Esophagus muscularis mucosa (tissue), 4 donors: ENCODE data around the gene PGAM4. TPM values are rescaled to one million over a fixed set of nuclear protein-coding genes. Genes with fewer than 3 reads are reported as not detected.
"Not testable (repeated sequence)": the region's sequence is repeated elsewhere in the genome, so short reads cannot be mapped to it uniquely, and the experiment has no call there.

ENCODE experiments used
- DNase-seq: peaks from one replicate; pipeline ENCODE4 v3.0.0-alpha.2; 2017; ENCODE audit errors: extremely low spot score
- H3K27ac ChIP-seq, 4 donors: fragments of 200-600 bp; sonication (generic); replicated peaks in 1 of 4; 1 replicate in 3 of 4; 2 replicates in 1 of 4; pipeline ENCODE4 v1.5.1; 2016 to 2019; ENCODE audit warnings: mild to moderate bottlenecking in 1 of 4
- H3K27me3 ChIP-seq, 4 donors: fragments of 200-600 bp; sonication (generic); one replicate each; pipeline versions ENCODE4 v1.5.1 to v1.6.0; 2016 to 2019
- H3K36me3 ChIP-seq, 4 donors: fragments of 200-600 bp; sonication (generic); one replicate each; pipeline ENCODE4 v1.5.1; 2016 to 2019
- H3K4me1 ChIP-seq, 4 donors: fragments of 200-600 bp; sonication (generic); one replicate each; pipeline ENCODE4 v1.5.1; 2016 to 2019
- H3K4me3 ChIP-seq, 4 donors: fragments of 200-600 bp; sonication (generic); 1 replicate in 2 of 4; 2 replicates in 2 of 4; pipeline ENCODE4 v1.5.1; 2016 to 2019; ENCODE audit warnings: mild to moderate bottlenecking in 4 of 4, moderate library complexity in 1 of 4
- H3K9me3 ChIP-seq, 4 donors: fragments of 200-600 bp; sonication (generic); 1 replicate in 3 of 4; 2 replicates in 1 of 4; pipeline ENCODE4 v1.5.1; 2016 to 2019
- CTCF ChIP-seq, 3 experiments: fragments of 200-600 bp in 2 of 3; fragments of 450-650 bp in 1 of 3; sonication (generic) in 2 of 3; IDR thresholded peaks; one replicate each; pipeline ENCODE4 v1.5.1; 2017 to 2019; ENCODE audit warnings: antibody characterized with exemption in 3 of 3, mild to moderate bottlenecking in 2 of 3, moderate library complexity in 1 of 3
- EP300 ChIP-seq: sonication (generic); formaldehyde crosslinking; IDR thresholded peaks from one replicate; pipeline ENCODE4 v1.6.1; 2017; ENCODE audit warnings: antibody characterized with exemption
- POLR2A ChIP-seq: fragments of 450-650 bp; IDR thresholded peaks from one replicate; pipeline ENCODE4 v1.6.1; 2017; ENCODE audit warnings: antibody characterized with exemption, moderate library complexity, mild to moderate bottlenecking, low read depth
- POLR2AphosphoS5 ChIP-seq, 2 donors: sonication (generic); formaldehyde crosslinking; IDR thresholded peaks; one replicate each; pipeline ENCODE4 v1.6.1; 2017; ENCODE audit warnings: antibody characterized with exemption in 2 of 2
- WGBS: methylation state at CpG from one replicate; pipeline ENCODE4 v1.1.5; 2018; 5-methylcytosine and 5-hydroxymethylcytosine counted together
- intact Hi-C: fragments of 100-400 bp; cut with DNase I; formaldehyde crosslinking; loops from one replicate; pipeline ENCODE4 v1.15.1; 2023
- total RNA-seq, 4 donors: library from RNA; depleted of rRNA; stranded (reverse); fragments of >200 nt; gene quantifications; one replicate each; pipeline versions ENCODE4 v1.1.0 to v1.2.1, GENCODE V29; 2016

PGAM4 gene
- total RNA-seq, 4 donors from 2014 or later = not detected

DNA sequence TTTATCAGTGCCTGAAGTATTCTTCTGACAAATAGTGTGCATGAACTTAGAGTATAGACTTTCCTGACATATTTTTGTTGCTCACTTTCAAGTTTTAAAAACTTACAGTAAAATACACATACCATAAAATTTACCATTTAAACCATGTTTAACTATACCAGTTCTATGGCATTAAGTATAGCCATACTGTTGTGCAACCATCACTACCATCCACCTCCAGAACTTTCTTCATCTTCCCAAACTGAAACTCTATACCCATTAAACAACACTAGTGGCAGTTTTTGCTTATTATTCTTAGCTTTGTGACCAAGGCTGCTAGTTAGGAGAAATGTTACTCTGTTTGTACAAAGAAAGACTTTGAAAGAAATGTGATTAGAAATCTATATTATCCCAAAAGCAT, 33.1 kb downstream of the PGAM4 start:
- Histone ChIP-seq H3K36me3 (no peaks in the 10 kb centered on the region), H3K9me3 (no peaks in the 10 kb centered on the region), H3K4me3 (no peak overlapping the region), H3K4me1 (peaks cover 0 to 16% (median 5%) of the 10 kb centered on the region in 4 donors), H3K27me3 (no peaks in the 10 kb centered on the region), H3K27ac (peak overlapping the region in 1 of 4 donors; percentile 42)
- DNase-seq = no peak
- TF ChIP-seq POLR2AphosphoS5 (IDR thresholded peaks at IDR 0.05) (no peak), CTCF (IDR thresholded peaks at IDR 0.05) (no peak), POLR2A (no peak), EP300 (no peak)
- intact Hi-C loops = no loop called here

DNA sequence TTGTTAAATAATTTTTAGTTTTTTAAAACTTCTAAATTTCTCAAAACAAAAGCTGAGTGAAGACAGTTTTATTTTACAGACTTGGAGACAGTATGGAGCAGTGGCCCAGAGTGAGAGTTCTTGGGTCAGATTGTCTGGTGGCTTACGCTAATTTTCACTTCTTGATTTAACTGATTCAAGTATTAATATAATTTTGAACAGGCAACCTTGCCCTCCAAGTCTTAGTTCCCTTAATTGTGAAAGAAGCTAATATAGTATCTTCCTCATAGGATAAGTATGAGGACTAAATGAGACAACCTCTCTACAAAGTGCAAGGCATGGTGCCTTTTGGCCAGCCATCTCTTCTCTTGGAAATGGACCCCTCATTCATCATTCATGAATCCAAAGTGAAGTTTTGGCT, 33.6 kb downstream of the PGAM4 start:
- 52% methylated on average over 1 of the region's 1 CpG for WGBS
- Histone ChIP-seq H3K27me3 (no peaks in the 10 kb centered on the region), H3K36me3 (no peaks in the 10 kb centered on the region), H3K4me1 (peaks cover 0 to 16% (median 5%) of the 10 kb centered on the region in 4 donors), H3K27ac (peak overlapping the region in 1 of 4 donors; percentile 22), H3K9me3 (no peaks in the 10 kb centered on the region), H3K4me3 (no peak overlapping the region)
- intact Hi-C loops = no loop called here
- DNase-seq = no peak
- TF ChIP-seq POLR2AphosphoS5 (IDR thresholded peaks at IDR 0.05) (no peak), POLR2A (no peak), CTCF (IDR thresholded peaks at IDR 0.05) (no peak), EP300 (no peak)

DNA sequence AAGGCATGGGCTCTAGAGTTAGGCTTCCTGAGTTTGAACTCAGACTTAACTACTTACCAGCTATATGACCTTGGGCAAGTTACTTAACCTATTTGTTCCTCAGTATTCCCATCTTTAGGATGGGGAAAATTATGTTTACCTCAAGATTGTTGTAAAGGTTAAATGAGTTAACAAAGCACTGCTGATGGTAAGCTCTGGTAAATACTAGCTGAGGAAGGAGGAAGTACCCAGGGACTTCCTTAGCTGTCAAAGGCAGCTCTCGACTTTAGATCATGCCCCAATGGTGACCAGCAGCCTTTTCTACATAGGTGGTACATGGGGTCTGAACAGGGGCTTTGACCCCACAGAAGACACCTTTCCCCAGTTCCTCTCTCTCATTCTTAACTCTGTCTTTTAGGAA, 38.9 kb downstream of the PGAM4 start:
- Histone ChIP-seq H3K4me1 (no peaks in the 10 kb centered on the region), H3K4me3 (no peak overlapping the region), H3K27ac (no peak overlapping the region), H3K9me3 (no peaks in the 10 kb centered on the region), H3K36me3 (no peaks in the 10 kb centered on the region), H3K27me3 (no peaks in the 10 kb centered on the region)
- no peak for DNase-seq
- 48% methylated on average over 1 of the region's 1 CpG for WGBS
- intact Hi-C loops = no loop called here
- TF ChIP-seq POLR2A = no peak
- TF ChIP-seq EP300 = no peak
- TF ChIP-seq POLR2AphosphoS5 (IDR thresholded peaks at IDR 0.05) = no peak

GRCh38 chrX:77925764-77926163, 43.7 kb downstream of the PGAM4 start:
- no peaks in the 10 kb centered on the region for H3K36me3 ChIP-seq
- DNase-seq = no peak

DNA sequence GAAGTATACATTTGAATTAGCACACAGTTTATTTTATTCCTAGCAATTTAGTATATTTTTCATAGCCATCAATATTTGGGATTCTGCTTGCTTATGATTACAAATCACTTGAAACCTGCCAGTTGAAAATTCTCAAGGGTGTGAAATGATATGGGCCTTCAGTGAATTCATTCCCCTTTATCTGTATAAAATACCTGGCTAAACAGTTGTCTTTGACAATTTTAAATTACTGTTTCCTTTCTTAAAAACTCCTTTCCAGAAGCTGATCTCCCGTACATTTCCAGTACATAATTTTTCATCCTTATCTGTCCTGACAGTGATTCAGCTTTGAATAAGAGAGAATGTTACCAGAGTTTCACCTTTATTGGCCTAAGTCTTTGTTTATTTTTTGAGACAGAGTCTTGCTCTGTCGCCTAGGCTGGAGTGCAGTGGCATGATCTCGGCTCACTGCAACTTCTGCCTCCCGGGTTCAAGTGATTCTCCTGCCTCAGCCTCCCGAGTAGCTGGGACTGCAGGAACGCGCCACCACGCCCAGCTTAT, 45.0 kb downstream of the PGAM4 start:
- Histone ChIP-seq H3K4me1 (peaks cover 0 to 7% (median 0%) of the 10 kb centered on the region in 4 donors), H3K27ac (no peak overlapping the region), H3K36me3 (no peaks in the 10 kb centered on the region), H3K4me3 (no peak overlapping the region), H3K9me3 (no peaks in the 10 kb centered on the region), H3K27me3 (no peaks in the 10 kb centered on the region)
- no peak for TF ChIP-seq POLR2AphosphoS5 (IDR thresholded peaks at IDR 0.05)
- no peak for TF ChIP-seq CTCF (IDR thresholded peaks at IDR 0.05)
- TF ChIP-seq EP300 = no peak
- TF ChIP-seq POLR2A = no peak
- WGBS = 65% methylated on average over 8 of the region's 8 CpGs
- intact Hi-C loops = no loop called here
- DNase-seq = no peak

More at GRCh38 chrX:77925764-77926163, 43.7 kb downstream of the PGAM4 start:
- Histone ChIP-seq H3K9me3 (no peaks in the 10 kb centered on the region), H3K4me1 (peaks cover 0 to 7% (median 0%) of the 10 kb centered on the region in 4 donors), H3K4me3 (peak overlapping the region in 2 of 4 donors; percentile 8 to 18), H3K27ac (no peak overlapping the region), H3K27me3 (no peaks in the 10 kb centered on the region)
- intact Hi-C loops = no loop called here
- WGBS = 16% methylated on average over 3 of the region's 3 CpGs
- TF ChIP-seq POLR2AphosphoS5 (IDR thresholded peaks at IDR 0.05) = no peak

DNA sequence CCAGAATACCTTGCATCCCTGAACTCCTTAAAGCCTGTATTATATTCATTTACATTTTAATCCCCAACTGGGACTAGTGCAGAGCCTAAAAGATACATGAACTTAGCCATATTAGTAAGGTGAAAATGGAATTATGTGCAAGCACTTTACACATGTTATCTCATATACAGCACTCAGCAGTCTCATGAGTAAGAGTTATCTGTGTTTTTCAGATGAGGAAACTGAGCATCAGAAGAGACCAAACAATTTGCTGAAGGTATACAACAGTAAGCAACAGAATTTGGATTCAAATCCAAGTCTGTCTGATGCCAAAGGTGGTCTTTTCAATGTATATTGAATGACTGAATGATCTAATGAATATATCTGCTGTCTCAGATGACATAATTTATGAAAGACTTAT, 46.7 kb downstream of the PGAM4 start:
- Histone ChIP-seq H3K36me3 (no peaks in the 10 kb centered on the region), H3K27me3 (no peaks in the 10 kb centered on the region), H3K4me3 (no peak overlapping the region), H3K27ac (no peak overlapping the region), H3K9me3 (no peaks in the 10 kb centered on the region), H3K4me1 (peaks cover 0 to 17% (median 10%) of the 10 kb centered on the region in 4 donors)
- intact Hi-C loops = no loop called here
- TF ChIP-seq EP300 (no peak), POLR2A (no peak), CTCF (IDR thresholded peaks at IDR 0.05) (no peak), POLR2AphosphoS5 (IDR thresholded peaks at IDR 0.05) (no peak)
- no peak for DNase-seq

- intact Hi-C loops, H3K36me3 ChIP-seq, H3K27ac ChIP-seq, H3K27me3 ChIP-seq, DNase-seq, H3K4me3 ChIP-seq, H3K9me3 ChIP-seq: not testable (repeated sequence)
- WGBS = 69% methylated on average over 6 of the region's 6 CpGs
- H3K4me1 ChIP-seq = peaks cover 0 to 18% (median 14%) of the 10 kb centered on the region in 4 donors
Observed at GRCh38 chrX:77919370-77919769, 50.1 kb downstream of the PGAM4 start.
